ENCODE data around the gene CYB561D1.

DNA sequence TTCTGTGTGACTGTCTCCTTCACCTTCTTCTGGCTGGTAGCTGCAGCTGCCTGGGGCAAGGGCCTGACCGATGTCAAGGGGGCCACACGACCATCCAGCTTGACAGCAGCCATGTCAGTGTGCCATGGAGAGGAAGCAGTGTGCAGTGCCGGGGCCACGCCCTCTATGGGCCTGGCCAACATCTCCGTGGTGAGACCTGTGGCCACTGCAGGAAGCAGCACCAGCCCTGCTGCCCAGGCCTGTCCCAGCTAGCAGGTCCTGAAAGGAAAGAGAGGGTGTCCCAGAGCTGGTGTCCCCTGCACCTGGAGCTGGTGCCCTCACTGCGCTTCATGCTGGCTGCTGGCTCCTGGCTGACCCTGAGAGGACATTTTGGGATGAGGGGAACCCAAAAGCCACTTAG, 16.1 kb upstream of the CYB561D1 start:
- TF ChIP-seq POLR2A (IDR thresholded peaks at IDR 0.05), result no peak
- TF ChIP-seq, protein P1, sequence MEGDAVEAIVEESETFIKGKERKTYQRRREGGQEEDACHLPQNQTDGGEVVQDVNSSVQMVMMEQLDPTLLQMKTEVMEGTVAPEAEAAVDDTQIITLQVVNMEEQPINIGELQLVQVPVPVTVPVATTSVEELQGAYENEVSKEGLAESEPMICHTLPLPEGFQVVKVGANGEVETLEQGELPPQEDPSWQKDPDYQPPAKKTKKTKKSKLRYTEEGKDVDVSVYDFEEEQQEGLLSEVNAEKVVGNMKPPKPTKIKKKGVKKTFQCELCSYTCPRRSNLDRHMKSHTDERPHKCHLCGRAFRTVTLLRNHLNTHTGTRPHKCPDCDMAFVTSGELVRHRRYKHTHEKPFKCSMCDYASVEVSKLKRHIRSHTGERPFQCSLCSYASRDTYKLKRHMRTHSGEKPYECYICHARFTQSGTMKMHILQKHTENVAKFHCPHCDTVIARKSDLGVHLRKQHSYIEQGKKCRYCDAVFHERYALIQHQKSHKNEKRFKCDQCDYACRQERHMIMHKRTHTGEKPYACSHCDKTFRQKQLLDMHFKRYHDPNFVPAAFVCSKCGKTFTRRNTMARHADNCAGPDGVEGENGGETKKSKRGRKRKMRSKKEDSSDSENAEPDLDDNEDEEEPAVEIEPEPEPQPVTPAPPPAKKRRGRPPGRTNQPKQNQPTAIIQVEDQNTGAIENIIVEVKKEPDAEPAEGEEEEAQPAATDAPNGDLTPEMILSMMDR (IDR thresholded peaks at IDR 0.05), result no peak

All from breast epithelium (tissue), 3 donors.